ENCODE results near the gene NUP214.
"Not testable (repeated sequence)": the region's sequence is repeated elsewhere in the genome, so short reads cannot be mapped to it uniquely, and the experiment has no call there.

The NUP214 gene

DNA sequence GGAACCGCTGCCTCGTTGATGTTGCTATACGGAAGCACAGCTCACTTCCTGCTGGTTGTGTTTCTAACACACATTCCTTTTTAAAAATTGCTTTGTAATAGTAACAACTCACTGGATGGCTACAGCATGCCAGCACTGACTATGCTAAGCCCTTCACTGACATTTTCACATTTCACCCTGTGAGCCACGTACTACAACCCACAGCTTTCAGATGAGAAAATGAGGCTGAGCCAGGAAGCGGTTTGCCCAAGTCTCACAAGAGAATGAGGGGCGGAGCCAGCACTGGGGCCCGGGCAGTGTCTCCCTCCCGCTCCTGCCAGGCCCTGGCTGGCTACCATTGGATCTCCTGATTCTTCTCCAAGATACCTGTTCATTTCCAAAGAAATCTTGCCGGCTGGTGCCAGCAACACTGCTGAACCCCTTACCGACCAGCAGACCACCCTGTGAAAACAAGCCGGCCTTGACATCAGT is 112.6 kb downstream of the NUP214 start:
- DNase-seq, result peak; percentile 81

DNA sequence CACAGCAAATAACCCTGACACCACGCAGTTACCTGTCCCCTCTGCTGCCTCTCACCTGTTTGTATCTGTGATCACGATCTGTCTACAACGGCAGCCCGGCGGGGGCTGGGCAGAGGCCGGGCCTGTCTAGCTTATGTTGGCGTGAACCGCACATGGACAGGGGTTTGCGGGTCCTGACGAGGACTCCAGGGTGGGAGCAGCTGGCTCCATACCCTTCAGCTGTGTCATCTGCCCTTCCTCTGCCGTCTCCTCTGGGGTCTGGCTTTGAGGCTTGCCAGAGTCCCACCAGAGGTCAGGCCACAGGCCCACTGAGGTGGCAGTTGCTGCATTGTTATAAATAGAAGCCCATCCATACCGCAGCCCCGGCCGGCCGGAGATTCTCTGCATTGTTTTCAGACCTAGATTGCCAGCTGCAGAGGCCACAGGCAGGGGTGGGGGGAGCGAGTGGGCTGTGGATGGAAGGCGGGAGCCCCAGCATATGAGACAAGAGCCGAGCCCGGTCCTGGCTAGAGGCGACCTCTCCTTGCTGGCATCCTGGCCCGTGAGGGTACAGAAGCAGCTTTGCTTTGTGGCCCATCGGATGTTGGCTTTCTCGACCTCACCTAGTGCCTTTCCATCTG is 113.1 kb downstream of the NUP214 start:
- peak; percentile 92 for DNase-seq

DNA sequence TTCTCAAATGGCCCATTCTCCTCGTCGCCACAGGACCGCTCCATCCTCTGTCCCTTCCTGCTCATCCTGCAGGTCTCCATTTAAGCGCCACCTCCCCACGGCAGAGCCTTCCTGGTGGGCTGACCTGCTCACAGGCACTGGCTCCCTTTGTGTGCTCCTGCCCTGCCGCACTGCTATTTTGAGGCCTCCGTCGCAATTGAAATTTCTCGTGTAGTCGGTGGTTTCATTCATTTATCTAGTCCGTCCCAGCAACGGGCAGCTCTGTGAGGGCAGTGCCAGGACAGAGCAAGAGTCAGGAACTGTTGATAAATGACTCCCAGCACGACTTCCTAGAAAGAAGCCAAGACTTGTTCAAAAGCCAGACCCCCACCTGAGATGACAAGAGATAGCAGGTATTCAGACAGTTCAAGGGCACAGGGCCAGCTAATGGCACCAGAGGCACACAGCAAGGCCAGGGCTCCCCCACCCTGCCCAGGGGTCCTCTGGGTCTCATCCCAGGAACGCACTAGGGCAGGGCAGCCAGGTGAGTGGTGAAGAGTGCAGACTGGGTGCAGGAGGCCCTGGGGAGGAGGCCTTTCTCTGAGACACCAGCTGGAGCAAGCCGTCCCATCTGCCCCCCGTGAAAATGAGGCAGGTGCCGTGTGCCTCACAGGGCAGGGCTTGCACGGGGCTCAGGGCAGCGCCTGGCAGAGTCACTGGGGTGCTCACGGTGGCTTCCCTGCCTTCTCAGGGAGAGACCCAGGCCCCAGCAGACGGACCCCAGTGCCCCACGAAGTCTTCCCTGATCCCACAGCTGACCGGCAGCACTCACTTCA is 114.0 kb downstream of the NUP214 start:
- DNase-seq, result no peak

DNA sequence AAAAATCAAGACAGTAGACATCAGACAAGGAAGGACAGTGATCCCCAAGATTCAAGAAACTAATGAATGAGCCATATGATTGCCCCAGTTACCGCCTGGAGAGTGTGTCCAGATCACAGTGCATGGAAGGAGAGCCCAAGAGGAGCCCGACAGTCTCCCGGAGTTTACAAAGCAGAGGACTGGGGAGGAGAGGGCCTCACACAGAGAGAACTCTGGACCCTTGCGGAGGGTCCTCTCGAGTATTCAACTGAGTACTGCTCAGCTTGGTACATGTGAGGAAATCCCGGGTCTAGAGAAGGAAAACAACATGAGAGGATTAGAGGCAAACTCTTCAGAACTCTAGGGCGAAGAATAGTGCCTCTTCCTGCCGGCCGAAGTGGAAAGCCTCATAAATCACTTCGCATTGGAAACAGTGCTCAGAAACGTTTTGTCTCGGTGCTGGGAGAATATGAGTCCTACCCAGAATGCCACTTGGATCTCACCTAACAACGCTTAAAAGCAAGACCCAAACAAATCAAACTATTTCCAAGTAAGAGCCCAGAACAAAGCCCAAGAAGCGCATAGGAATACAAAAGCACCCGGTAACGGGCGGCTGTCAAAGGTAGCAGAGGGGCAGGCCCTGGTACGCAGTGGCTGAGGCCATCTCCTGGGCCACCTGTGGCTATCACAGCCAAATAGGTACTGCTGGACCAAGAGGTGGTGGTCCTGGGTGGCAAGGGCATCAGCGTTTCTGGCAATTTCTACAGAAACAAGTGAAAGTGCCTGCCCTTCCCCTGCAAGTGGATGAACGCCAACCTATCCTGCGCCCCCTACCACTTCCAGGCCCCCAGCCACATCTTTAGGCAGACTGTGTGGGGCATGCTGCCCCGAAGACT is 114.9 kb downstream of the NUP214 start:
- no peak for DNase-seq

GRCh38 chr9:131244331-131244730 is 118.9 kb downstream of the NUP214 start:
- not testable (repeated sequence) for DNase-seq

- no peak for DNase-seq
Measured at GRCh38 chr9:131246618-131247017, 121.2 kb downstream of the NUP214 start.

DNA sequence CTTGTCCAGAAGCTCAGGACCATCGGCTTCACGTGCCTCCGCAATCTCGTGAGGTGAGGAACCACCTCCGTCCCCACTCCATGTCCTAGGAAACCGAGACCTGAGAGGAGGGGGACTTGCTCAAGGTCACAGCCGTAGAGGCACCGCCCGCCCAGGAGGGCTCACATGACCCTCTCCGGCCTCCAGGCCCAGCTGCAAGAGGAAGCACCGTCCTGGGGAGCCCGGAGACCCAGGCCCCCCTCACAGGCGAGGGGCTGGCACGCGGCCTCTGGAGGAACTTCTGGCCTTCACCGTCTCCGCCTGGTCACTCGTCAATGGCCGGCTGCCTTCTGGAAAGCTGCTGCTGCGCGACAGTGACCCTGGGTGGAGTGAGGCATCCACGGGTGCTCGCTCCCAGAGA is 126.7 kb downstream of the NUP214 start:
- no peak for DNase-seq

GRCh38 chr9:131253891-131254491 is 128.6 kb downstream of the NUP214 start:
- no peak for DNase-seq

DNA sequence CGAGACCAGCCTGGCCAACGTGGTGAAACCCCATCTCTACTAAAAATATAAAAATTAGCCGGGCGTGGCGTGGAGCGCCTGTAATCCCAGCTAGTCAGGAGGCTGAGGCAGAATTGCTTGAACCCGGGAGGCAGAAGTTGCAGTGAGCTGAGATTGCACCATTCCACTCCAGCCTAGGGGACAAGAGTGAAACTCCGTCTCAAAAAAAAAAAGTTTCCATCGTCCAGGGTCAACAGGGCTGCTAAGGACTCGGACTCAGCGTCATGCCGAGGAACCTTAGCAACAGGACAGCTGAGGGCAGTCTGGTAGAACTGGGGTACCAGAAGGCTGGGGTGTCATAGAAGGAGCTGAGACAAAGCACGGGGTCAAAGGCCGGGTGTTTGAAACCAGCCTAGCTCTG is 129.2 kb downstream of the NUP214 start:
- no peak for DNase-seq

DNA sequence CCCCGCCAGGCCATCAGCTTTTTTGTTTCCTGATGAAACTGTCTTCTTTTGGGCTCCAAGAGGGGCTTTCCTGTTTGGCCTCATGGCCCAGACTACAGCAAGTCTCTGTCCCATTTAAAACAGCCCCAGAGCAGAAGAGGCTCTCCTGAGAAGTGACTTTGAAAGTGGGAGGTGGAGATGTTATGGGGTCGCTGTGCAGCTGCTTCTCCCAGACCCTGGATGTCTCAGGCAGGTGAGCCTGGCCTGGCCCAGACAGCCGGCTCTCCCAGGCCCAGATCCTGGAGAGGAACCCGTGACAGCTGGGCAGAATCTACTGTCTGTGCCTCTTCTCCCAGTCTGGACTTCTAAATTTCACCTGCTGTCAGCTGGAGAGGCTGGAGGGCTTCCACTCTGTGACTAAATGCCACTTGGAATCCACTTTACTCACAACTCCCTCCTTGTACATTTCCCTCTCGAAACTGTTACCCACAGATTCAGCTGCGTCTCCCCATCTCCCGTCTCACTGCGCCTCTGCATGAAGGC is 130.4 kb downstream of the NUP214 start:
- no peak for DNase-seq

- DNase-seq, result no peak
Measured at GRCh38 chr9:131257266-131258025, 132.1 kb downstream of the NUP214 start.

DNA sequence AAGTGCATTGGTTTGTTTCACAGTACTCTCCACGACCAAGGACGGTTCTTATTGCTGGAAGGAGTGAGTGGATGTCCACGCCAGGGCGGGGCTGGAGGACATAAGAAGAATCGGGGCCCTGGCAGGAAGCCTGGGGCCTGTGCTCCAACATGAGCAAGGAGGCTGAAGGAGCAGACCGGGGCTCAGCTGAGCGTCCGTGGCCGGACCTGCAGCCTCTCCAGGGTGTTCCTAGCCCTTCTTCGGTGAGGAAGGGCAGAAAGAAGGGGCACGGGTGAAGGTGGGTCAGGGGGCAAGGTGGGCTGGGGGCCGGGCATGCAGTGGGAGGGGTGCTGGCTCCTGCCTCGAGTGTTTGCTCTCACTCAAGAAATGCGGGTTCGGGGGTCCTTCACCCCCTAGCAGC is 132.8 kb downstream of the NUP214 start:
- no peak for DNase-seq

- no peak for DNase-seq
Measured at GRCh38 chr9:131258698-131259431, 133.5 kb downstream of the NUP214 start.

- no peak for DNase-seq
Measured at GRCh38 chr9:131259432-131259898, 134.1 kb downstream of the NUP214 start.

GRCh38 chr9:131259916-131260597 is 134.7 kb downstream of the NUP214 start:
- DNase-seq, result no peak

- no peak for DNase-seq
Measured at GRCh38 chr9:131260751-131261452, 135.5 kb downstream of the NUP214 start.

GRCh38 chr9:131262327-131263032 is 137.1 kb downstream of the NUP214 start:
- no peak for DNase-seq

GRCh38 chr9:131263033-131263343 is 137.6 kb downstream of the NUP214 start:
- not testable (repeated sequence) for DNase-seq

DNA sequence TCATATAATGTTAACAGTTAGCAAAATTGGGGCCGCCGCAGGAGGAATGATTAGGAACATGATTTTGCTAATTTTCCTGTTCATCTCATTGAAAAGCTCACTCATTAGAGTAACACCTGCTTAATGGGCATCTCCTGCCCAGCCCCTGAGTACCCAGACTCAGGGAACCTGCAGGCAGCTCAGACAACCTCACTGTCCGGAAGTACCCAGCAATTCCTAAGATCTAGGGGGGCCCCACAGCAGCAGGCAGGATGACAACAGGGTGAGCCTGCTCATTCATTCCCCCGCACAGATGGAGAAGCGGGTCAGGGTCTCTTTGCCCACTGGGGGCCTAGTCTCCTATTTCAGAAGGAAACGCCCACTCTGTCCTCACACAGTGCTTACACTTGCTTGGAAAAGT is 138.3 kb downstream of the NUP214 start:
- no peak for DNase-seq

Data from eye (tissue), 1 donor.